Tibial nerve (tissue), 4 donors: Measurements from ENCODE around the gene ZNF14. TPM values are rescaled to one million over a fixed set of nuclear protein-coding genes. Genes with fewer than 3 reads are reported as not detected.

Experiments used
- DNase-seq, 2 donors: peaks; one replicate each; pipeline ENCODE4 v3.0.0-alpha.2; 2019; ENCODE audit warnings: low spot score in 2 of 2
- H3K27ac ChIP-seq, 4 donors: fragments of 200-600 bp; sonication (generic) in 3 of 4; one replicate each; pipeline ENCODE4 v1.5.1; 2017 to 2019; ENCODE audit warnings: mild to moderate bottlenecking in 1 of 4
- H3K27me3 ChIP-seq, 2 donors: fragments of 200-600 bp; sonication (generic) in 1 of 2; one replicate each; pipeline versions ENCODE4 v1.5.1 to v1.6.0; 2017 to 2019
- H3K36me3 ChIP-seq, 3 donors: fragments of 200-600 bp; sonication (generic); one replicate each; pipeline ENCODE4 v1.5.1; 2018 to 2019
- H3K4me1 ChIP-seq, 4 donors: fragments of 200-600 bp; sonication (generic) in 3 of 4; one replicate each; pipeline ENCODE4 v1.5.1; 2017 to 2019
- H3K4me3 ChIP-seq, 4 donors: fragments of 200-600 bp; sonication (generic) in 3 of 4; one replicate each; pipeline ENCODE4 v1.5.1; 2017 to 2019; ENCODE audit warnings: mild to moderate bottlenecking in 1 of 4, moderate library complexity in 1 of 4
- H3K9me3 ChIP-seq, 4 donors: fragments of 200-600 bp; sonication (generic) in 3 of 4; one replicate each; pipeline ENCODE4 v1.5.1; 2017 to 2019
- EP300 ChIP-seq, 2 donors: sonication (generic); formaldehyde crosslinking; IDR thresholded peaks; one replicate each; pipeline ENCODE4 v1.6.1; 2017; ENCODE audit warnings: antibody characterized with exemption in 2 of 2, mild to moderate bottlenecking in 1 of 2
- POLR2A ChIP-seq, 2 donors: fragments of 450-650 bp; IDR thresholded peaks; one replicate each; pipeline ENCODE4 v1.6.1; 2017; ENCODE audit warnings: antibody characterized with exemption in 2 of 2, mild to moderate bottlenecking in 2 of 2, moderate library complexity in 2 of 2
- WGBS, 2 donors: methylation state at CpG; one replicate each; pipeline ENCODE4 v1.1.5; 2018; 5-methylcytosine and 5-hydroxymethylcytosine counted together
- total RNA-seq, 4 donors: library from RNA; depleted of rRNA; stranded (reverse); fragments of >200 nt; gene quantifications; one replicate each; pipeline ENCODE4 v1.1.0, GENCODE V29; 2016
- TF ChIP-seq, protein P1 (sequence below), 5 experiments: fragments of 200-600 bp in 3 of 5; fragments of 450-650 bp in 2 of 5; sonication (generic) in 3 of 5; IDR thresholded peaks; one replicate each; pipeline ENCODE4 v1.5.1; 2016 to 2019; ENCODE audit warnings: antibody characterized with exemption in 5 of 5, mild to moderate bottlenecking in 3 of 5, moderate library complexity in 2 of 5

Gene ZNF14
- total RNA-seq, 4 donors from 2014 or later: 12.0 to 14.2 (median 13.3) TPM

DNA sequence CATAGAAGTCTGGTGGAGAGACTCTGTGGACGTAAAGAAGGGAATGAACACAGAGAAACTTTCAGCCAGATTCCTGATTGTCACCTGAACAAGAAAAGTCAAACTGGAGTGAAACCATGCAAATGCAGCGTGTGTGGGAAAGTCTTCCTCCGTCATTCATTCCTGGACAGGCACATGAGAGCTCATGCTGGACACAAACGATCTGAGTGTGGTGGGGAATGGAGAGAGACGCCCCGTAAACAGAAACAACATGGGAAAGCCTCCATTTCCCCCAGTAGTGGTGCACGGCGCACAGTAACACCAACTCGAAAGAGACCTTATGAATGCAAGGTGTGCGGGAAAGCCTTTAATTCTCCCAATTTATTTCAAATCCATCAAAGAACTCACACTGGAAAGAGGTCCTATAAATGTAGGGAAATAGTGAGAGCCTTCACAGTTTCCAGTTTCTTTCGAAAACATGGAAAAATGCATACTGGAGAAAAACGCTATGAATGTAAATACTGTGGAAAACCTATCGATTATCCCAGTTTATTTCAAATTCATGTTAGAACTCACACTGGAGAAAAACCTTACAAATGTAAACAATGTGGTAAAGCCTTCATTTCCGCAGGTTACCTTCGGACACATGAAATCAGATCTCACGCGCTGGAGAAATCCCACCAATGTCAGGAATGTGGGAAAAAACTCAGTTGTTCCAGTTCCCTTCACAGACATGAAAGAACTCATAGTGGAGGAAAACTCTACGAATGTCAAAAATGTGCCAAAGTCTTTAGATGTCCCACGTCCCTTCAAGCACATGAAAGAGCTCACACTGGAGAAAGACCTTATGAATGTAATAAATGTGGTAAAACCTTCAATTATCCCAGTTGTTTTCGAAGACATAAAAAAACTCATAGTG lies 53.5 kb downstream of the ZNF14 start:
- Histone ChIP-seq H3K4me1 (no peaks in the 10 kb centered on the region), H3K27ac (no peak overlapping the region), H3K4me3 (no peak overlapping the region), H3K27me3 (no peaks in the 10 kb centered on the region), H3K9me3 (peaks cover 0 to 73% (median 8%) of the 10 kb centered on the region in 4 donors), H3K36me3 (peaks cover 0 to 95% (median 44%) of the 10 kb centered on the region in 3 donors)
- no peak for DNase-seq
- TF ChIP-seq POLR2A (IDR thresholded peaks at IDR 0.05) (no peak), EP300 (IDR thresholded peaks at IDR 0.05) (no peak)
- TF ChIP-seq, protein P1, sequence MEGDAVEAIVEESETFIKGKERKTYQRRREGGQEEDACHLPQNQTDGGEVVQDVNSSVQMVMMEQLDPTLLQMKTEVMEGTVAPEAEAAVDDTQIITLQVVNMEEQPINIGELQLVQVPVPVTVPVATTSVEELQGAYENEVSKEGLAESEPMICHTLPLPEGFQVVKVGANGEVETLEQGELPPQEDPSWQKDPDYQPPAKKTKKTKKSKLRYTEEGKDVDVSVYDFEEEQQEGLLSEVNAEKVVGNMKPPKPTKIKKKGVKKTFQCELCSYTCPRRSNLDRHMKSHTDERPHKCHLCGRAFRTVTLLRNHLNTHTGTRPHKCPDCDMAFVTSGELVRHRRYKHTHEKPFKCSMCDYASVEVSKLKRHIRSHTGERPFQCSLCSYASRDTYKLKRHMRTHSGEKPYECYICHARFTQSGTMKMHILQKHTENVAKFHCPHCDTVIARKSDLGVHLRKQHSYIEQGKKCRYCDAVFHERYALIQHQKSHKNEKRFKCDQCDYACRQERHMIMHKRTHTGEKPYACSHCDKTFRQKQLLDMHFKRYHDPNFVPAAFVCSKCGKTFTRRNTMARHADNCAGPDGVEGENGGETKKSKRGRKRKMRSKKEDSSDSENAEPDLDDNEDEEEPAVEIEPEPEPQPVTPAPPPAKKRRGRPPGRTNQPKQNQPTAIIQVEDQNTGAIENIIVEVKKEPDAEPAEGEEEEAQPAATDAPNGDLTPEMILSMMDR (IDR thresholded peaks at IDR 0.05): no peak
- WGBS, 2 donors: 93 to 97% methylated on average over 20 of the region's 20 CpGs

DNA sequence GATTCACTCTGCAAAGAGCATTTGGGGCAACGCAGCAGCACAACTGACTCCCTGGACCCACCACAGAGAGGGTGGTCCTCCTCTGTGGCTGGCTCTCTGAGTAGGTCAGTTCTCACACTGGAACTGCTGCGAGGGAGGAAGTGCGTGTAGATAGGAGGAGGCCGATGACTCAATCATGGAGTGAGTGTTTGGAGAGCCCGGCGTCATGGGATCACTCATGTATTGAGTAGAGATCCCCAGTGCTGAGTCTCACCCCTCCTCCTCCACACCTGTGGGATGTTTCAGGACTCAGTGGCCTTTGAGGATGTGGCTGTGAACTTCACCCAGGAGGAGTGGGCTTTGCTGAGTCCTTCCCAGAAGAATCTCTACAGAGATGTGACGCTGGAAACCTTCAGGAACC lies 55.3 kb downstream of the ZNF14 start:
- peaks cover 0 to 100% (median 44%) of the 10 kb centered on the region in 3 donors for H3K36me3 ChIP-seq
- peaks cover 0 to 61% (median 7%) of the 10 kb centered on the region in 4 donors for H3K9me3 ChIP-seq
- no peak overlapping the region for H3K4me3 ChIP-seq
- TF ChIP-seq POLR2A (IDR thresholded peaks at IDR 0.05) (no peak), EP300 (IDR thresholded peaks at IDR 0.05) (no peak)
- TF ChIP-seq, protein P1 (IDR thresholded peaks at IDR 0.05): no peak
- no peaks in the 10 kb centered on the region for H3K27me3 ChIP-seq
- 93 to 95% methylated on average over 7 of the region's 7 CpGs for WGBS, 2 donors
- no peak overlapping the region for H3K27ac ChIP-seq
- no peaks in the 10 kb centered on the region for H3K4me1 ChIP-seq
- no peak for DNase-seq

DNA sequence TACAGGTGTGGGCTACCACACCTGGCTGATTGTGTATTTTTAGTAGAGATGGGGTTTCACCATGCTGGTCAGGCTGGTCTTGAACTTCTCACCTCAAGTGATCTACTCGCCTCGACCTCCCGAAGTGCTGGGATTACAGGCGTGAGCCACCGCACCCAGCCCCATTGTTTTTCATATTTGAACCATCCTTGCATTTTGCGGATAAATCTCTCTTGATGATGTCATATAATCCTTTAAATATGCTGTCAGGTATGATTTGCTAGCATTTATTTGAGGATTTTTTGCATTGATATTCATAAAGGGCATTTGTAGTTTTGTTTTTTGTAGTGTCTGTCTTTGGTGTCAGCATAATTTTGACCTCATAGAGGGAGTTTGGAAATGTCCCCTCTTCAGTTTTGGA lies 58.6 kb downstream of the ZNF14 start:
- Histone ChIP-seq H3K9me3 (peaks cover 0 to 31% (median 3%) of the 10 kb centered on the region in 4 donors), H3K27me3 (no peaks in the 10 kb centered on the region), H3K27ac (no peak overlapping the region), H3K4me3 (no peak overlapping the region), H3K4me1 (peaks cover 0 to 10% (median 7%) of the 10 kb centered on the region in 4 donors), H3K36me3 (peaks cover 0 to 73% (median 33%) of the 10 kb centered on the region in 3 donors)
- no peak for DNase-seq
- WGBS, 2 donors: 94 to 99% methylated on average over 6 of the region's 6 CpGs
- TF ChIP-seq POLR2A (IDR thresholded peaks at IDR 0.05) (no peak), EP300 (IDR thresholded peaks at IDR 0.05) (no peak)
- TF ChIP-seq, protein P1 (IDR thresholded peaks at IDR 0.05): no peak

DNA sequence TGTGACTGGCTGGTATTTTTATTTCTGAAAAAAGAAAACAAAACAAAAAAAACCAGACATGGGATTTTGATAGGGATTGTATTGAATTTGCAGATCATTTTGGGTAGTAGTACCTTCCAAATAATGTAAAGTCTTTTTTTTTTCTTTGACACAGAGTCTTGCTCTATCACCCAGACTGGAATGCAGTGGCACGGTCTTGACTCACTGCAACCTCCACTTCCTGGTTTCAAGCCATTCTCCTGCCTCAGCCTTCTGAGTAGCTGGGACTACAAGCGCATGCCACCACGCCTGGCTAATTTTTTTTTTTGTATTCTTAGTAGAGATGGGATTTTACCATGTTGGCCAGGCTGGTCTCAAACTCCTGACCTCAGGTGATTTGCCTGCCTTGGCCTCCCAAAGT lies 60.1 kb downstream of the ZNF14 start:
- no peak for TF ChIP-seq POLR2A (IDR thresholded peaks at IDR 0.05)
- TF ChIP-seq, protein P1 (IDR thresholded peaks at IDR 0.05): no peak
- no peak for TF ChIP-seq EP300 (IDR thresholded peaks at IDR 0.05)
- H3K27ac ChIP-seq: no peak overlapping the region
- peaks cover 0 to 12% (median 10%) of the 10 kb centered on the region in 4 donors for H3K4me1 ChIP-seq
- WGBS, 2 donors: 85 to 92% methylated on average over 3 of the region's 3 CpGs
- H3K27me3 ChIP-seq: no peaks in the 10 kb centered on the region
- H3K4me3 ChIP-seq: no peak overlapping the region
- H3K9me3 ChIP-seq: peaks cover 0 to 16% (median 0%) of the 10 kb centered on the region in 4 donors
- H3K36me3 ChIP-seq: peaks cover 0 to 58% (median 18%) of the 10 kb centered on the region in 3 donors
- no peak for DNase-seq

DNA sequence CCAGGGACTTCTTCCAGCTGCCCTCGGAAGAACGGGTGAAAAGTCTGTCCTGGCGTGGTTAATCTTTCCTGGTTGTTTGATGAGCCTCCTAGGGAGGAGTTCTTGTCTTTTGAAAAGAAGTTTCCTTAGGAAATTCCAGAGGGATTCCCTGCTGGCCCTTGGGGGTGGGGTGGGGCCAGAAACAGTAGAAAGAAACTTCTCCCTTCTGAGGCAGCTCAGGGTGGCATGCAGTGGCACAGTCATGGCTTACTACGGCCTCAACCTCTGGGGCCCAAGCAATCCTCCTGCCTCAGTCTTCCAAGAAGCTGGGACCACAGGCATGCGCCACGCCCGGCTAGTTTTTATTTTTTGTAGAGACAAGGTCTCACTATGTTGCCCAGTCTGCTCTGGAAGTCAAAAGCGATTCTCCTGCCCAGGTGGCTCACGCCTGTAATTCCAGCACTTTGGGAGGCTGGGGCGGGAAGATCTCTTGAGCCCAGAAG lies 62.8 kb downstream of the ZNF14 start:
- Histone ChIP-seq H3K4me3 (peak overlapping the region in 1 of 4 donors; percentile 94), H3K27me3 (no peaks in the 10 kb centered on the region), H3K4me1 (peaks cover 0 to 12% (median 10%) of the 10 kb centered on the region in 4 donors), H3K27ac (no peak overlapping the region), H3K9me3 (peaks cover 0 to 9% (median 0%) of the 10 kb centered on the region in 4 donors), H3K36me3 (peaks cover 0 to 30% (median 3%) of the 10 kb centered on the region in 3 donors)
- TF ChIP-seq, protein P1 (IDR thresholded peaks at IDR 0.05): no peak
- TF ChIP-seq POLR2A (IDR thresholded peaks at IDR 0.05) (no peak), EP300 (IDR thresholded peaks at IDR 0.05) (no peak)
- DNase-seq: no peak
- WGBS, 2 donors: 73 to 78% methylated on average over 10 of the region's 10 CpGs
